IMR-90 (cell line): ENCODE results near the gene GRAMD1B. TPM values are rescaled to one million over a fixed set of nuclear protein-coding genes. Genes with fewer than 3 reads are reported as not detected.

Experiments
- ATAC-seq: fragments of 200-7000 bp; cut with Tn5 transposase; 2 replicates; pipeline ENCODE4 v1.9.1; 2020; ENCODE audit warnings: low read depth, mild to moderate bottlenecking, moderate library complexity
- BruUV-seq: library from RNA; stranded (reverse); fragments of 400-500 nt; replicated peaks from 2 replicates; lab custom pipeline; 2021; lab: Mats Ljungman, UMichigan
- CTCF ChIA-PET: fragments of 300-600 bp; formaldehyde crosslinking; extraction: SDS; loops from one replicate; lab custom pipeline; 2021; ENCODE audit warnings: antibody characterized with exemption; lab: Yijun Ruan, JAX
- POLR2A ChIA-PET: fragments of 300-600 bp; sonication (Branson Sonifier 250); formaldehyde crosslinking; loops from one replicate; lab custom pipeline; 2022; ENCODE audit warnings: antibody characterized with exemption; ENCODE audit not compliant: unreplicated experiment; lab: Charles Lee
- DNase-seq: peaks from one replicate; pipeline ENCODE4 v3.0.0; 2013
- H2AFZ ChIP-seq: replicated peaks from 2 replicates; pipeline ENCODE3; 2013; ENCODE audit warnings: low read length, mild to moderate bottlenecking; ENCODE audit not compliant: poor library complexity
- H2AK5ac ChIP-seq: 2 replicates; pipeline ENCODE4 v1.6.1; 2013; ENCODE audit warnings: low read depth, low read length, inconsistent platforms
- H2AK9ac ChIP-seq: replicated peaks from 2 replicates; pipeline ENCODE3; 2013; ENCODE audit warnings: mild to moderate bottlenecking, low read depth, low read length, moderate library complexity; ENCODE audit not compliant: poor library complexity
- H2BK120ac ChIP-seq: 2 replicates; pipeline ENCODE4 v1.6.1; 2013; ENCODE audit warnings: low read depth, low read length, inconsistent platforms
- H2BK15ac ChIP-seq: 3 replicates; pipeline ENCODE4 v1.6.1; 2013; ENCODE audit warnings: low read depth, low read length, inconsistent platforms
- H2BK20ac ChIP-seq: 2 replicates; pipeline ENCODE4 v1.6.1; 2013; ENCODE audit warnings: low read depth, mild to moderate bottlenecking, inconsistent platforms, low read length, moderate library complexity
- H2BK5ac ChIP-seq: 2 replicates; pipeline ENCODE4 v1.6.1; 2013; ENCODE audit warnings: mild to moderate bottlenecking, low read depth, low read length, inconsistent platforms; ENCODE audit not compliant: poor library complexity, severe bottlenecking
- H3K14ac ChIP-seq: replicated peaks from 2 replicates; pipeline ENCODE4 v1.6.1; 2013; ENCODE audit warnings: low read depth, low read length, inconsistent platforms
- H3K18ac ChIP-seq: 2 replicates; pipeline ENCODE4 v1.6.1; 2013; ENCODE audit warnings: low read depth, low read length, control low read depth
- H3K23ac ChIP-seq: 2 replicates; pipeline ENCODE4 v1.6.1; 2013; ENCODE audit warnings: low read depth, low read length, inconsistent platforms
- H3K27ac ChIP-seq: 2 replicates; pipeline ENCODE4 v1.5.1; 2013; ENCODE audit warnings: mild to moderate bottlenecking, control low read depth, low read length; ENCODE audit not compliant: insufficient read depth
- H3K27me3 ChIP-seq: 2 replicates; pipeline ENCODE4 v1.6.1; 2013; ENCODE audit warnings: low read length; ENCODE audit not compliant: control insufficient read depth, insufficient read depth
- H3K36me3 ChIP-seq: 2 replicates; pipeline ENCODE4 v1.6.1; 2013; ENCODE audit warnings: low read length, mixed read lengths; ENCODE audit not compliant: control insufficient read depth, insufficient read depth
- H3K4ac ChIP-seq: 2 replicates; pipeline ENCODE4 v1.6.1; 2013; ENCODE audit warnings: low read depth, low read length, inconsistent platforms
- H3K4me1 ChIP-seq: 2 replicates; pipeline ENCODE4 v1.6.1; 2013; ENCODE audit warnings: low read length, mixed read lengths; ENCODE audit not compliant: control insufficient read depth, insufficient read depth
- H3K4me2 ChIP-seq: 2 replicates; pipeline ENCODE4 v1.6.1; 2013; ENCODE audit warnings: low read depth, mild to moderate bottlenecking, control low read depth, low read length, moderate library complexity
- H3K4me3 ChIP-seq: 2 replicates; pipeline ENCODE4 v1.5.1; 2013; ENCODE audit warnings: low read depth, mild to moderate bottlenecking, control low read depth, low read length, moderate library complexity; ENCODE audit not compliant: insufficient read depth
- H3K56ac ChIP-seq: 2 replicates; pipeline ENCODE4 v1.6.1; 2013; ENCODE audit warnings: low read length, inconsistent platforms; ENCODE audit not compliant: insufficient read depth; ENCODE audit errors: extremely low read depth
- H3K79me1 ChIP-seq, 2 experiments: 2 replicates each; pipeline ENCODE4 v1.6.1; 2013; ENCODE audit warnings: low read length in 2 of 2, inconsistent platforms in 1 of 2, low read depth in 1 of 2
- H3K9ac ChIP-seq: 2 replicates; pipeline ENCODE4 v1.6.1; 2013; ENCODE audit warnings: low read depth, low read length, control low read depth
- H3K9me1 ChIP-seq: 2 replicates; pipeline ENCODE4 v1.6.1; 2013; ENCODE audit warnings: low read length, inconsistent platforms; ENCODE audit not compliant: insufficient read depth
- H3K9me3 ChIP-seq: 2 replicates; pipeline ENCODE4 v1.6.1; 2013; ENCODE audit warnings: low read length; ENCODE audit not compliant: control insufficient read depth, insufficient read depth
- H4K20me1 ChIP-seq: 2 replicates; pipeline ENCODE4 v1.6.1; 2013; ENCODE audit warnings: low read length, inconsistent platforms; ENCODE audit not compliant: insufficient read depth
- H4K5ac ChIP-seq: 2 replicates; pipeline ENCODE4 v1.6.1; 2013; ENCODE audit warnings: mild to moderate bottlenecking, low read depth, low read length, control low read depth
- H4K8ac ChIP-seq, 2 experiments: 2 replicates each; pipeline ENCODE4 v1.6.1; 2013; ENCODE audit warnings: low read depth in 2 of 2, low read length in 2 of 2, control low read depth in 1 of 2, inconsistent platforms in 1 of 2
- H4K91ac ChIP-seq: 2 replicates; pipeline ENCODE4 v1.6.1; 2013; ENCODE audit warnings: low read depth, low read length, inconsistent platforms; ENCODE audit not compliant: insufficient read depth
- BHLHE40 ChIP-seq: fragments of 150-350 bp; IDR thresholded peaks from 2 replicates; pipeline ENCODE4 v1.6.1; 2016; ENCODE audit warnings: mild to moderate bottlenecking, low read depth, low read length
- CEBPB ChIP-seq: IDR thresholded peaks from 2 replicates; pipeline ENCODE4 v1.6.1; 2012; ENCODE audit warnings: low read depth, low read length, improper control_type of control experiment
- CHD1 ChIP-seq: IDR thresholded peaks from 2 replicates; pipeline ENCODE4 v1.6.1; 2012; ENCODE audit warnings: low read depth, low read length, improper control_type of control experiment
- MAFK ChIP-seq: IDR thresholded peaks from 2 replicates; pipeline ENCODE4 v1.6.1; 2012; ENCODE audit warnings: low read depth, low read length, improper control_type of control experiment
- MAZ ChIP-seq: IDR thresholded peaks from 2 replicates; pipeline ENCODE4 v1.6.1; 2012; ENCODE audit warnings: low read depth, mild to moderate bottlenecking, low read length, improper control_type of control experiment, moderate library complexity, borderline replicate concordance
- MXI1 ChIP-seq: IDR thresholded peaks from 2 replicates; pipeline ENCODE4 v1.6.1; 2012; ENCODE audit warnings: low read depth, mild to moderate bottlenecking, low read length, moderate library complexity, borderline replicate concordance
- RCOR1 ChIP-seq: IDR thresholded peaks from 2 replicates; pipeline ENCODE4 v1.6.1; 2012; ENCODE audit warnings: mild to moderate bottlenecking, low read length, improper control_type of control experiment; ENCODE audit not compliant: insufficient replicate concordance
- RFX5 ChIP-seq: IDR thresholded peaks from 2 replicates; pipeline ENCODE4 v1.8.0; 2012; ENCODE audit warnings: low read depth, mild to moderate bottlenecking, low read length, moderate library complexity
- WGBS, 2 experiments: methylation state at CpG; one replicate each; pipeline versions ENCODE4 v1.1.5 to v1.1.7; 2013; ENCODE audit warnings: missing lambda C conversion rate in 2 of 2; ENCODE audit not compliant: insufficient read length in 1 of 2; ENCODE audit errors: extremely low coverage in 2 of 2; 5-methylcytosine and 5-hydroxymethylcytosine counted together
- dilution Hi-C: fragments of 300-500 bp; cut with HindIII; formaldehyde crosslinking; loops from one replicate; pipeline ENCODE4 v1.14.3; 2018; ENCODE audit warnings: low sequenced_read_pairs; ENCODE audit not compliant: unreplicated experiment
- in situ Hi-C: fragments of 300-500 bp; cut with MboI; formaldehyde crosslinking; loops from 3 replicates; pipeline ENCODE4 v1.14.3; 2019; ENCODE audit warnings: low sequenced_read_pairs, inconsistent platforms, mixed read lengths
- intact Hi-C: fragments of 100-400 bp; cut with micrococcal nuclease; formaldehyde crosslinking; loops from 2 replicates; pipeline ENCODE4 v1.10.0; 2022
- polyA plus RNA-seq, 3 experiments: library from polyadenylated mRNA; depleted of rRNA; stranded (reverse); fragments of >200 nt; gene quantifications; 2 replicates each; pipeline ENCODE4 v1.2.3, GENCODE V29; 2012; ENCODE audit warnings: low replicate concordance in 1 of 3
- total RNA-seq: library from RNA; depleted of rRNA; stranded (reverse); fragments of >200 nt; gene quantifications from 2 replicates; pipeline ENCODE4 v1.2.3, GENCODE V29; 2012
- TF ChIP-seq, protein P1 (sequence below): fragments of 150-350 bp; IDR thresholded peaks from 2 replicates; pipeline ENCODE4 v1.6.1; 2017; ENCODE audit warnings: mild to moderate bottlenecking, antibody characterized with exemption, low read length, low read depth
- TF ChIP-seq, protein P2 (sequence below): fragments of 150-350 bp; IDR thresholded peaks from 2 replicates; pipeline ENCODE4 v1.6.1; 2016; ENCODE audit warnings: low read depth, mild to moderate bottlenecking, low read length, moderate library complexity, borderline replicate concordance

The GRAMD1B gene
- total and polyA plus RNA-seq, 2 of the 4 experiments (the other 2 are of a cell fraction), result 7.1 to 7.2 TPM

DNA sequence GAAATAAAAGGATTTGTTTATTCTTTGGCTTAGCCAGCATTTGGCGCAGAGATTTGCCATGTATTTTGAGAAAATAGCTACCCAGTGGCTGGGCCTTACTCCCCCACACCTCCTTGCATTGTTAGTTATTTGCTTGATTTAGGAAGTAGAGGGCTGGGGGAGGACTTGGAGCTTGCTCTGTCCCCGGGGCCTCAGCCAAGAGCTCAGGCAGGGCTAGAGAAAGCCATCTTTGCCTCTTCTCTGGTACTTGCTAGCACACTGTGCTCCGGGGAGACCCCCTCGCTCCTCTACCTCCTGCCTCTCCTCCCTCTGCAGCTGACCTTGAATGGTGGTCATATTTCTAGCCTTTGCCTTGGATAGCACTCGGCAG lies 131.3 kb downstream of the GRAMD1B start (continued):
- no peak for TF ChIP-seq CHD1

DNA sequence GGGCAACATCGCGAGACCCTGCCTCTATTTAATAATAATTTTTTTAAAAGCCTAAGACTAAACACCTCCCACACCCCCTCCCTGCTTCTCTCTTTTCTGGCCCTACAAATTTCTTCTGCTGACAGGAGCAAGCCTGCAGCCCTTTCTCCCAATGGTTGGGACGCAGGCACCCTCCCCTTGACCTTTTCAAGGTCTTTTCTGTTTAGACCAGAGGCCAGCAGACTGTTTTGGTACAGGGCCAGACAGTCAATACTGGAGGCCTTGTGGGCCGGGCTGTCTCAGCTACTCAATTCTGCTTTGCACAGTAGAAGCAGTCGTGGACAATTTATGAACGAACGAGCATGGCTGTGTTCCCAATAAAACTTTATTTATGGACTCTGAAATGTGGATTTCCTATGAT lies 132.1 kb downstream of the GRAMD1B start:
- Histone ChIP-seq H3K9me1 (no peaks in the 10 kb centered on the region; the same call in 1 of the 2 replicates), H2BK120ac (no peak overlapping the region), H3K79me1 (peaks cover 4 to 9% of the 10 kb centered on the region in 2 experiments; a peak in 2 of 4 replicates), H4K8ac (no peak overlapping the region), H2BK15ac (no peak overlapping the region), H4K20me1 (no peaks in the 10 kb centered on the region), H2AK9ac (no peak overlapping the region), H4K5ac (no peak overlapping the region), H3K4ac (no peak overlapping the region), H3K23ac (no peak overlapping the region), H3K27ac (no peak overlapping the region), H2AFZ (no peak overlapping the region), H3K9ac (no peak overlapping the region), H3K18ac (no peak overlapping the region), H3K4me1 (peaks cover 13% of the 10 kb centered on the region), H3K4me2 (no peak overlapping the region), H3K27me3 (no peaks in the 10 kb centered on the region), H2BK20ac (no peak overlapping the region), H3K9me3 (no peaks in the 10 kb centered on the region), H3K4me3 (no peak overlapping the region), H3K36me3 (no peaks in the 10 kb centered on the region), H2AK5ac (no peak overlapping the region), H4K91ac (no peak overlapping the region), H2BK5ac (no peak overlapping the region), H3K14ac (no peak overlapping the region), H3K56ac (no peak overlapping the region)
- ATAC-seq, result no peak
- WGBS, 2 experiments, result 18% methylated on average over 2 of the region's 7 CpGs; no CpG with 5 or more reads in 1 of the 2 experiments
- intact Hi-C loops (no loop called here), dilution Hi-C loops (no loop called here), in situ Hi-C loops (no loop called here)
- BruUV-seq, result no TSS peak
- ChIA-PET CTCF (interaction anchor here (1.3 to 1.6 kb wide), 3 partner anchors 12 to 301 kb away, joined by 3 to 5 read pairs (median 3); no protein-coding TSS in a partner anchor), POLR2A (no interaction called here)
- no peak for DNase-seq
- TF ChIP-seq CHD1, result no peak
- no peak for TF ChIP-seq RCOR1
- no peak for TF ChIP-seq MAZ
- TF ChIP-seq RFX5, result no peak
- TF ChIP-seq, protein P1, sequence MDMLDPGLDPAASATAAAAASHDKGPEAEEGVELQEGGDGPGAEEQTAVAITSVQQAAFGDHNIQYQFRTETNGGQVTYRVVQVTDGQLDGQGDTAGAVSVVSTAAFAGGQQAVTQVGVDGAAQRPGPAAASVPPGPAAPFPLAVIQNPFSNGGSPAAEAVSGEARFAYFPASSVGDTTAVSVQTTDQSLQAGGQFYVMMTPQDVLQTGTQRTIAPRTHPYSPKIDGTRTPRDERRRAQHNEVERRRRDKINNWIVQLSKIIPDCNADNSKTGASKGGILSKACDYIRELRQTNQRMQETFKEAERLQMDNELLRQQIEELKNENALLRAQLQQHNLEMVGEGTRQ, result no peak
- no peak for TF ChIP-seq MAFK
- TF ChIP-seq MXI1, result no peak
- TF ChIP-seq BHLHE40, result no peak
- TF ChIP-seq CEBPB, result no peak
- TF ChIP-seq, protein P2, sequence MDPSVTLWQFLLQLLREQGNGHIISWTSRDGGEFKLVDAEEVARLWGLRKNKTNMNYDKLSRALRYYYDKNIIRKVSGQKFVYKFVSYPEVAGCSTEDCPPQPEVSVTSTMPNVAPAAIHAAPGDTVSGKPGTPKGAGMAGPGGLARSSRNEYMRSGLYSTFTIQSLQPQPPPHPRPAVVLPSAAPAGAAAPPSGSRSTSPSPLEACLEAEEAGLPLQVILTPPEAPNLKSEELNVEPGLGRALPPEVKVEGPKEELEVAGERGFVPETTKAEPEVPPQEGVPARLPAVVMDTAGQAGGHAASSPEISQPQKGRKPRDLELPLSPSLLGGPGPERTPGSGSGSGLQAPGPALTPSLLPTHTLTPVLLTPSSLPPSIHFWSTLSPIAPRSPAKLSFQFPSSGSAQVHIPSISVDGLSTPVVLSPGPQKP, result no peak
